Breast epithelium (tissue), 3 donors: ENCODE measurements around the gene NSUN3.

Experiments used
- CTCF ChIP-seq, 3 donors: fragments of 450-650 bp; IDR thresholded peaks; one replicate each; pipeline ENCODE4 v1.5.1; 2016 to 2017; ENCODE audit warnings: antibody characterized with exemption in 3 of 3, mild to moderate bottlenecking in 3 of 3, moderate library complexity in 3 of 3
- POLR2A ChIP-seq: fragments of 450-650 bp; IDR thresholded peaks from one replicate; pipeline ENCODE4 v1.6.1; 2016; ENCODE audit warnings: antibody characterized with exemption, mild to moderate bottlenecking, moderate library complexity

- no peak for TF ChIP-seq CTCF (IDR thresholded peaks at IDR 0.05)
- TF ChIP-seq POLR2A, result no peak
Observed at GRCh38 chr3:94176988-94177745, 114.3 kb downstream of the NSUN3 start.
